ENCODE data around the gene PCSK4.
"Not testable (repeated sequence)": the region's sequence is repeated elsewhere in the genome, so short reads cannot be mapped to it uniquely, and the experiment has no call there.

The PCSK4 gene

GRCh38 chr19:1445185-1445931, 44.8 kb downstream of the PCSK4 start:
- POLR2A ChIA-PET = interaction anchor here (1.2 kb wide), 1 partner anchor 10 kb away, joined by 6 read pairs; no protein-coding TSS in a partner anchor
- peak; percentile 96 for TF ChIP-seq CTCF (IDR thresholded peaks at IDR 0.05; ENCODE audit: control extremely low read depth, extremely low read depth, low read depth, missing control alignments)
- CTCF ChIA-PET = interaction anchor here (0.7 to 5.0 kb wide), 18 partner anchors 9 to 380 kb away, joined by 3 to 25 read pairs (median 4); no protein-coding TSS in a partner anchor
- peak; percentile 94 for DNase-seq (ENCODE audit: extremely low spot score)

GRCh38 chr19:1441677-1442438, 48.3 kb downstream of the PCSK4 start:
- no peak for DNase-seq (ENCODE audit: extremely low spot score)
- ChIA-PET POLR2A (interaction anchor here (0.6 to 1.9 kb wide), 3 partner anchors 9 to 66 kb away, joined by 3 to 6 read pairs (median 5); no protein-coding TSS in a partner anchor), CTCF (interaction anchor here (1.3 to 5.0 kb wide), 4 partner anchors 12 to 198 kb away, joined by 3 to 22 read pairs (median 3); no protein-coding TSS in a partner anchor)
- no peak for TF ChIP-seq CTCF (IDR thresholded peaks at IDR 0.05; ENCODE audit: control extremely low read depth, extremely low read depth, low read depth, missing control alignments)

GRCh38 chr19:1441022-1441426, 49.1 kb downstream of the PCSK4 start:
- no peak for DNase-seq (ENCODE audit: extremely low spot score)
- no peak for TF ChIP-seq CTCF (IDR thresholded peaks at IDR 0.05; ENCODE audit: control extremely low read depth, extremely low read depth, low read depth, missing control alignments)
- CTCF ChIA-PET = interaction anchor here (5.0 kb wide), 1 partner anchor 17 kb away, joined by 22 read pairs; no protein-coding TSS in a partner anchor
- POLR2A ChIA-PET = interaction anchor here (1.0 to 1.9 kb wide), 3 partner anchors 9 to 31 kb away, joined by 4 to 6 read pairs (median 5); no protein-coding TSS in a partner anchor

GRCh38 chr19:1440418-1440801, 49.7 kb downstream of the PCSK4 start:
- TF ChIP-seq CTCF (IDR thresholded peaks at IDR 0.05; ENCODE audit: control extremely low read depth, extremely low read depth, low read depth, missing control alignments) = no peak
- POLR2A ChIA-PET = interaction anchor here (0.9 to 1.9 kb wide), 3 partner anchors 12 to 31 kb away, joined by 4 to 5 read pairs (median 4); no protein-coding TSS in a partner anchor
- CTCF ChIA-PET = no interaction called here
- no peak for DNase-seq (ENCODE audit: extremely low spot score)

GRCh38 chr19:1439525-1440417, 50.4 kb downstream of the PCSK4 start:
- not testable (repeated sequence) for DNase-seq (ENCODE audit: extremely low spot score)
- CTCF ChIA-PET = interaction anchor here (1.2 kb wide), 1 partner anchor 26 kb away, joined by 3 read pairs; no protein-coding TSS in a partner anchor
- POLR2A ChIA-PET = interaction anchor here (0.9 to 1.9 kb wide), 3 partner anchors 13 to 30 kb away, joined by 4 to 5 read pairs (median 4); no protein-coding TSS in a partner anchor

- no peak for TF ChIP-seq CTCF (IDR thresholded peaks at IDR 0.05; ENCODE audit: control extremely low read depth, extremely low read depth, low read depth, missing control alignments)
- no peak for DNase-seq (ENCODE audit: extremely low spot score)
- ChIA-PET POLR2A (interaction anchor here (0.6 kb wide), 1 partner anchor 516 kb away, joined by 9 read pairs; no protein-coding TSS in a partner anchor), CTCF (interaction anchor here (1.2 kb wide), 1 partner anchor 25 kb away, joined by 3 read pairs; no protein-coding TSS in a partner anchor)
Measured at GRCh38 chr19:1438933-1439354, 51.2 kb downstream of the PCSK4 start.
